HG02884 (cell line): ENCODE measurements around the gene GPR176.
"Not testable (repeated sequence)": the region's sequence is repeated elsewhere in the genome, so short reads cannot be mapped to it uniquely, and the experiment has no call there.

Experiments
- ATAC-seq: cut with Tn5 transposase; IDR thresholded peaks from one replicate; pipeline ENCODE4 v1.9.1; 2021; ENCODE audit warnings: mild to moderate bottlenecking, moderate library complexity; ENCODE audit not compliant: unreplicated experiment

Gene GPR176

GRCh38 chr15:39817892-39818291 lies 102.2 kb downstream of the GPR176 start:
- no peak for ATAC-seq

DNA sequence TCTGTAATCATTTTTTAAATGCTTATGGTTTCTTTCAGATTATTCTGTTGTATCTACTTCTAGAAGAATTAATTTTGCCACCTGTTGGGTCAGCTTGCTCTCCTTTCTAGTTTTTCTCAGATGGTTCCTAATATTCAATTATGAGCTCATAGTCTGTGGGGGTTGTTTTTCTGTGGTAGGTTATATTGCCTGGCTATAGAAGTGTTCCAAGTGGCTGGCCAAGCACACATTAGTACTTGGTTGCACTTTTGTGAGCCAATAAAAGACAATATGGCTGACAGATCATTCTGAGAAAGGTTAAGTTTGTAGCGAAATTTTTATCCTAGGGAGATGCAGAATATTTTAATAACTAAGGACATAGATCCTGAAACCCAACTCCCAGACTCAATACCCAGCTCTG lies 105.6 kb downstream of the GPR176 start:
- ATAC-seq = no peak

DNA sequence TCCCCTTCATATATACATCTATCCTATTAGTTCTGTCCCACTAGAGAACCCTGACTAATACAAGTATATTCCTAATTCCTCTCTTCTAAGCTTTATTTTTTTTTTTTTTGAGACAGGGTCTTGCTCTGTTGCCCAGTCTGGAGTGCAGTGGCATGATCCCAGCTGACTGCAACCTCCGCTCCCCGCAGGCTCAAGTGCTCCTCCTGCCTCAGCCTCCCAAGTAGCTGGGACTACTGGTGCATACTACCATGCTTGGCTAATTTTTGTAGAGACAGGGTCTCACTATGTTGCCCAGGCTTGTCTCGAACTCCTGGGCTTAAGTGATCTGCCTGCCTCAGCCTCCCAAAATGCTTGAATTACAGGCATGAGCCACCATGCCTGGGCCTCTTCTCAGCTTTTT lies 107.4 kb downstream of the GPR176 start:
- not testable (repeated sequence) for ATAC-seq

DNA sequence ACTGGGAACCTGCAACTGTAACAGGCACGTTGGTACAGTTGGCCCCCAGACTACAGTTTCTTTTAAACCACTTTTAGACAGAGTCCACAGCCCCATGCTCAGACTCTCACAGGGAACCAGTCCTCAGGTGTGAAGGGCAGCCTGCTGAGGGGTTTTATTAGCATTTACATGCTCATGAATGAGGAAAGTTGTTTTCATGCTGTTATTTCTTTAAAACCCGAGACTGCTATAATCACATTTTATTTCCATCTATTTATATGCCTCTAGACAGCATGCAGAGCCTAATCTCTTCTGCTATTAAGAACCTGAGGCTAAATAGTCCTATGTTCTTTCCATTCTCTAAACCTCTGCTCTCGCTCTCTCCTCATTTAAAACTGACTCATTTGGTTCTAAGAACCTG lies 111.2 kb downstream of the GPR176 start:
- no peak for ATAC-seq

- no peak for ATAC-seq
Measured at GRCh38 chr15:39807791-39808190, 112.3 kb downstream of the GPR176 start.

DNA sequence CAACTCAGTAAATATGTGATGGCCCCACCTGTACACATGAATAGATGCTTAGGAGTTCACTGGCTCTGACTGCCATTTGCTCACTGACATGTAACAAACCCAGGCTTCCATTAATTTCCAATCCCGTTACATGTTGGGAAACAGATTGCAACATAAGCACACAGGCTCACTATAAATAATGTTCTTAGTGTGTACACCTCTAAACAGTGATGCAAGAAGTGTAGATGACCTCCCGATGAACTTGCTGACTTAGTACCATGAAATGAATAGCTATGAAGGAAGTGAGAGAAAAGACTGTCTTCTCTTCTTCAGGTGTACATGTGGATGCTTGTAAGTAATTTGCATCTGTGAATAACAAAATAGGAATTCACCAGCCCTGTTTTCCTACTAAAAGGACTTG lies 116.0 kb downstream of the GPR176 start:
- no peak for ATAC-seq

DNA sequence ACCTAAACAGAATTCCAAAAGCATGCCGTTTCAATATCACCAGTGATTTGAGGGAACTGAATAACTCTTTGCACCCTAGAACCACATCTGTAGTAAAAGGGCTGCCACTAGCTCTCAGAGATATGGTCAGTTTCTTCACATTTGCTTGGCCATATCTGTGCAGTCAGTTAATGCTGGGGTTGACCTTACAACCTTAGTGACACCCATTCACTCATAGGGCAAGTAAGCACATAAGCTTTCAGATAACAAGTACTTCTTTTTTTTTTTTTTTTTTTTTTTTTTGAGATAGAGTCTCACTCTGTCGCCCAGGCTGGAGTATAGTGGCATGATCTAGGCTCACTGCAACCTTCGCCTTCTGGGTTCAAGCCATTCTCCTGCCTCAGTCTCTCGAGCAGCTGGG lies 117.0 kb downstream of the GPR176 start:
- no peak for ATAC-seq

DNA sequence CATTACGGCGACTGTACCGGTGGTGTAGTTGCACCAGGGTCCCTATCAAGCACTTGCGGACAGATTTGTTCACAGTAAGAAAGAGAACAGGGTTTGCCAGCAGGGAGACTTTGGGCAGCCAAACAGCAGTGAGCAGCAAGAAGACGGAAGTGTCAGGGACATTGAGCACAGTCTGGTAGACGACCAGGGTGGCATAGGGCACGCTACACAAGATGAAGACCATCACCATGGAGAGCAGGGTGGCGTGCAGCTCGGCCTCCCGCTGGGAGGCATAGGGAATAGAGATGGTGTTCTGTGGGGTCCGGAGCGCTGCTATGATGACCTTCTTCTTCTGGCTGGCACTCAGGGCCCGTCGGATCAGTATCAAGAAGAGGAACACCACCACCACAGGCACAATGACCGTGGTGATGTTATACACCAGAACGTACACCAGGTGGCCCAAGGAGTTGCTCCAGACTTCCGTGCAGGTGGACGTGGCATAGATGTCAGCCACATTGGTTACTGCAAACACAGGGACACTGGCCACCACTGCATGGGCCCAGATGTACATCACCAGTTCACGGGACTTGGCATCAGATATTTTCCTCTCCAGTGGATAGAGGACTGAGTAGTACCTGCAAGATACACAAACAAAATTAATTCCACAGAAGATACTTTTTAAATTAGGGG lies 118.3 kb downstream of the GPR176 start:
- no peak for ATAC-seq

GRCh38 chr15:39799552-39800011 lies 120.5 kb downstream of the GPR176 start:
- ATAC-seq = no peak

DNA sequence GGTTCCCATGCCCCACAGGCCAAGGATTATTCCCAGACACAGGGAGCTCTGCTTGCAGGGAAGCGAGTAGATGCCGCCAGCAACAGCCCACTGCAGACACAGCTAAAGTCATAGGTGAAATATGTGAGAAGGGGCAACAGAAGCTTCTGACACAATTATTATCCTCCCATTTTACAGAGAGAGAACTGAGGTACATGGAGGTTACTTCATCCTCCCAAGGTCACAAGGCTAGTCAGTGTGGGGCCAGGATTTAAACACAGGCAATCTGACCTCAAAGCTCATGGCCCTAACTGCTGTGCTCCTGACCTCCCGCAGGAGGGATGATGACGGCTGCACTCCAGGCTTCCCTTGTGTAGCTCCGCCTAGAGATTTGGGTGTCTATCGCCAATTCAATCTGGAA lies 121.7 kb downstream of the GPR176 start:
- no peak for ATAC-seq

- no peak for ATAC-seq
Measured at GRCh38 chr15:39797407-39797806, 122.7 kb downstream of the GPR176 start.

- no peak for ATAC-seq
Measured at GRCh38 chr15:39796601-39797000, 123.5 kb downstream of the GPR176 start.

GRCh38 chr15:39795486-39795885 lies 124.6 kb downstream of the GPR176 start:
- ATAC-seq = no peak

GRCh38 chr15:39794954-39795353 lies 125.1 kb downstream of the GPR176 start:
- ATAC-seq = no peak

- ATAC-seq = no peak
Measured at GRCh38 chr15:39793923-39794322, 126.1 kb downstream of the GPR176 start.

GRCh38 chr15:39792844-39793335 lies 127.2 kb downstream of the GPR176 start:
- ATAC-seq = no peak

- ATAC-seq = no peak
Measured at GRCh38 chr15:39792025-39792843, 127.8 kb downstream of the GPR176 start.

DNA sequence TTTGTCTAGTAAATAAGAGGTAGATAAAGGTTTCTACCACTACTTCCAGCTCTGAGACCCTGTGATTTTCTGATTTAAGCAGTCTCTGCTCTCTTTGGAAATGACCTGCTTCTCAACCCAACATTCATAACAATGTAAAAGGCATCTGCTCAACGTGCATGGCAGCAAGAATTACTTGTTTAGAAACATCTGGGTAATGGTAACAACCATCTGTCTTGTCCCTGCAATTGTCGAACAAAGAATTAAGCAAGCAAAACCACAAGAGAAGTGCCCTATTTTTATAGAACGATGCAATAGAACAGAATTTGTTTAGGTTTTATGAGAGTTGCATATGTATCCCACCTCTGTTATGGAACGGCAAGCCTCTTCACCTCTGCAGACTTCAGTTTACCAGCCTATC lies 130.3 kb downstream of the GPR176 start:
- no peak for ATAC-seq

DNA sequence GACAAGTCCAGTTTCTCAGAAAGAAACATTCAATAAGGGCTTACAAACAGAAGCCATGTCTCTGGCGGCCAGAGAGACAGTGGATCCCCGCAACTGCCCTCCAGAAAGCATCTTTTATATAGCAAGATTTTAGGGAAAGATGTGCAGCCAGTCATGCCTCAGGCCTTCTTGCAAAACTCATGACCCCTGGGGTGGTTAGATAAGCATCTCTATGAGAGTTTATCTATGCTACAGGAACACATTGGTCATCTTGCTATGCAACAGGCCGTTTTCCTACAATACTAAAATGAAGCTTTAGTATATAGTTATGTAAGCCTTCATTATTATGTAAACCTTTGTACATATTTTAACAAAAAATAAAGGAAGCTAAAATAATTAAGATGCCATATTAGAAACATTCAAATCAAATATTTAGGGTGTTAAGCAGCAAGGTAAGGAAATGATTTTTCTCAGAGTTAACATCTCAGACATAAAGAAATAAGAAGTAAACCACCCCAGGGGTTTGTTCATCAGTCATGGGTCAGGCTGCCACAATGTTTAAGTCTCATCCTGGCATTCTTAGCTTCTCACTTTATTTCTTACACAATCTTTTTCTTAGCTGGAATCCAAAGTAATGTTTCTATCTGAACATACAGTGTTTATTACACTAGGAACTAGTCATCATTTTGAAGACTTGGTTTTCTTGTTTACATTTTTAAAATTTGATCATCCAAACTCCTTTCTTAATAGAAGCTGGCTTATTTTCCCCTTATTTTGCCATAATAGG lies 131.1 kb downstream of the GPR176 start:
- no peak for ATAC-seq

- peak; percentile 55 for ATAC-seq
Measured at GRCh38 chr15:39788108-39788507, 132.0 kb downstream of the GPR176 start.

- no peak for ATAC-seq
Measured at GRCh38 chr15:39787479-39787878, 132.6 kb downstream of the GPR176 start.
